A549 treated with RU486 at 1 μM for 4 hours (cell line): ENCODE measurements around the gene ORC4. TPM values are rescaled to one million over a fixed set of nuclear protein-coding genes. Genes with fewer than 3 reads are reported as not detected.

Source experiments
- total RNA-seq: library from RNA; stranded (reverse); fragments of 200-300 nt; extraction: Qiagen RNA extraction; gene quantifications from 5 replicates; pipeline ENCODE4 v1.2.3, GENCODE V29; 2022; ENCODE audit warnings: low read depth

ORC4 gene
- total RNA-seq, result 17.1 to 38.9 TPM (median 35.0 TPM) in 5 replicates

DNA sequence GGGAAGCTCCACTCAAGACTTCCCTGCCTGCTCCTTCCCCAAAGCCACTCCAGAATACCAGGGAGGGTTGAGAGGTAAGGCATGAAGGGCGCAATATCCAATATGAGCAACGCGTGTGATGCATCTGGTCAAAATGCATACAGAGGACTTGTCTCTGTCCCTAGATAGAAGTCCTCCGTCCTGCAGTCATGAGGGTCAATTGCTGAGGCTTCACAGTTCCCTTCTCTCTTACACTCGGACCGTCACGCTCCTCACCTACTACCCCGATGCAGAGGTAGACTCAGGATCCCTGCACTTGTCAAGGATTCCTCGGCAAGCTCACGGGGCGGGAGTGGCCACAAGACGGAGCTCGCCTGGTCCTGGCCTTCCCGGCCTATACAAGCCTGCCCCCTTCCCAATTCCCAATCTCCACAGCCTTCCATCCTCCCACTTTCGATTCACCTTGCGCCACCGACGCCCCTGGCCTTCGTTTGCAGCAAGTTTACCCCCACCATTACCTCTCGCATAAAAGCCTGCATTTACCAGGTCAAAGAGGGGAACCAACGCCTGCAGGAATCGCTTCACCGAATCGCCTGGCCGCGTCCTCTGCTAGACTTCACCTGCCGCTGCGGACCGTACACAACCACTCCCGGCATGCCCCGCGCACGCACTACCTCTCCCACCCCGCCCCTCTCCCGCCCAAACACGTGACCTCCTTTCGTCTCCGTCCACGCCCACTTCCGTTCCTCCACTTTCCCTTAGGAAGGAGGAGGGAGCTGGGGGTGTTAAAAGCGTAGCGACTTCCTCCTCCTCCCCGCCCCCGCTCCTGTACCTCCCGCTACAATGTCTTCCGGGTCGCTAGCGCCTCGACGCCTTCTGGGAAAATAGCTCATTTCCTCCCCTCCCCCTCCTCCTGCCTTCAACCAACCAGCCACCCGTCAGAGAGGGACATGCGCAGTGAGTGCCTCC lies at the start of gene ORC4:
TSS of gene ORC4 (minus strand) at position 627 of the 948 bp plus-strand sequence. CDS start 44,779 bp downstream, outside the sequence.

DNA sequence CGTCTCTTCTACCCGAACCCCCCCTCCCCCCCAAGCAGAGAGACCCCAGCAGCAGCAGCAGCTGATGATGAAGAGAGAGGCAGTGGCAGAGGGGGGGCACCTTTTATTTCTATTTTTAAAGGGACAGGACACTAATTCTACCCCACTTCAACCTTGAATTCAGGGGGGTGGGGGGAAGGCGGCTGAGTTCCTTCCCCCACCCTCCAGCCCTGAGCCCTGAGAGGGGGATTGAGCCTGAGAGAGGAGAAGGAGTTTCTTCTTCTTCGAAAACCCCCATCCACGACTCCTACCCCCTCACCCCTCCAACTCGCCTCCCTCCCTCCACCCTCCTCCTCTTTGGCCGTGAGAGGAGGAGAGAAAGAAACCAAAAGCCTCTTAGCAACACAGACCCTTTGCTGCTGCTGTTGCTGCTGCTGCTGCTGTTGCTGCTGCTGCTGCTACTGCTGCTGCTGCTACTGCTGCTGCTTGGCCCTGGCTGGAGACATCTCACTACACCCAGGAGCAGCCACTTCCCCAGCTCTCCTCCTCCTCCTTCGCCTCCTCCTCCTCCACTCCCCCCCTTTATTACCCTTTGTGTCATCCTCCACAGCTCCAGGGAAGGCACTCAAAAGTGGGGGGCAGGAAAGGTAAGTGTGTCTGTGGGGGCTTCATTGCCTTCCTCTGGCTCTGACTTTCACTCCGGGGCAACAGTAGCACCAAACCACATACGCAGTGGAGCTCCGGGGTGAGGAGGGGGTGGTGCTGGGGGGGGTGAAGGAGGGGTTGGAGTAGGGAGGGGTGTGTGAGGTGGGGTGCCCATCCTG lies 723 bp upstream of the ORC4 start, which contains the start of gene MBD5:
TSS of gene MBD5 (plus strand) at position 33 of the 803 bp plus-strand sequence.

Other genes with a start within 250 kb of the ORC4 start
- gene ACVR2A, start 175.7 kb downstream of the ORC4 start, total RNA-seq, result 3.3 to 4.9 TPM (median 4.2 TPM) in 5 replicates
- 3.5 to 7.5 TPM (median 5.3 TPM) in 5 replicates for gene MBD5, start 354 bp upstream of the ORC4 start, total RNA-seq